HG02938 (cell line): ENCODE measurements around the gene PSG11.
"Not testable (repeated sequence)": the region's sequence is repeated elsewhere in the genome, so short reads cannot be mapped to it uniquely, and the experiment has no call there.

Experiments used
- ATAC-seq: cut with Tn5 transposase; IDR thresholded peaks from one replicate; pipeline ENCODE4 v1.9.1; 2021; ENCODE audit warnings: mild to moderate bottlenecking, moderate library complexity; ENCODE audit not compliant: unreplicated experiment

PSG11 gene

GRCh38 chr19:42989851-42990250, 36.4 kb downstream of the PSG11 start:
- no peak for ATAC-seq

GRCh38 chr19:42989186-42989585, 37.1 kb downstream of the PSG11 start:
- ATAC-seq, result not testable (repeated sequence)

- ATAC-seq, result not testable (repeated sequence)
These were observed 38.1 kb downstream of the PSG11 start for GRCh38 chr19:42988206-42988605.

- ATAC-seq, result no peak
These were observed 40.7 kb downstream of the PSG11 start for GRCh38 chr19:42985588-42985987.

GRCh38 chr19:42982111-42982510, 44.2 kb downstream of the PSG11 start:
- ATAC-seq, result not testable (repeated sequence)

GRCh38 chr19:42971451-42971850, 54.8 kb downstream of the PSG11 start:
- ATAC-seq, result not testable (repeated sequence)

- no peak for ATAC-seq
These were observed 61.1 kb downstream of the PSG11 start for GRCh38 chr19:42965176-42965575.

- no peak for ATAC-seq
These were observed 65.2 kb downstream of the PSG11 start for GRCh38 chr19:42961119-42961518.
